HG03135 (cell line): ENCODE results near the gene AGO3.
"Not testable (repeated sequence)": the region's sequence is repeated elsewhere in the genome, so short reads cannot be mapped to it uniquely, and the experiment has no call there.

ENCODE experiments used
- ATAC-seq: cut with Tn5 transposase; IDR thresholded peaks from one replicate; pipeline ENCODE4 v1.9.1; 2021; ENCODE audit warnings: mild to moderate bottlenecking, moderate library complexity; ENCODE audit not compliant: unreplicated experiment

The AGO3 gene

DNA sequence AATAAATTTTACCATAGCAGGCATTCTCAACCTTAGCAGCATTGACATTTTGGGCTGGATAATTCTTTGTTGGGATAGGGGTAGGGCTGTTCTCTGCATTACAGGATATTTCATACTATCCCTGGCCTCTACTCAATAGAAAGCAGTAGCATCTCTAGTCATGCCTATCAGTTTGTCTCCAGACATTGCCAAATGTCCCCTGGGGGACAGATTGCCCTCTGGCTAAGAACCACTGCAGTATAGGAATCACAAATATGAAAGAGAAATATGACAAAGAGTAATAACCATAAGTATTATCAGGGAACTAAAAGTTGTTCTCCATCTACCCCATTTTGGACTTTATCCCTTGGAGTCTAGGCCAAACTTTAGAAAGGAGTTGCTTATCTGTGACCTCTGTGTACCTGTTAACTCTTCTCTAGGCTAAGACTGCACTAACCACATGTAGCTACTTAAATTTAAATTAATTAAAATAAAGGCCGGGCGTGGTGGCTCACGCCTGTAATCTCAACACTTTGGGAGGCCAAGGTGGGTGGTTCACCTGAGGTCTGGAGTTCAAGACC lies 76.1 kb downstream of the AGO3 start:
- no peak for ATAC-seq

GRCh38 chr1:36007741-36008140 lies 76.8 kb downstream of the AGO3 start:
- ATAC-seq, result no peak

GRCh38 chr1:36008546-36009197 lies 77.8 kb downstream of the AGO3 start:
- no peak for ATAC-seq

- ATAC-seq, result no peak
Observed at GRCh38 chr1:36014722-36015220, 83.9 kb downstream of the AGO3 start.

DNA sequence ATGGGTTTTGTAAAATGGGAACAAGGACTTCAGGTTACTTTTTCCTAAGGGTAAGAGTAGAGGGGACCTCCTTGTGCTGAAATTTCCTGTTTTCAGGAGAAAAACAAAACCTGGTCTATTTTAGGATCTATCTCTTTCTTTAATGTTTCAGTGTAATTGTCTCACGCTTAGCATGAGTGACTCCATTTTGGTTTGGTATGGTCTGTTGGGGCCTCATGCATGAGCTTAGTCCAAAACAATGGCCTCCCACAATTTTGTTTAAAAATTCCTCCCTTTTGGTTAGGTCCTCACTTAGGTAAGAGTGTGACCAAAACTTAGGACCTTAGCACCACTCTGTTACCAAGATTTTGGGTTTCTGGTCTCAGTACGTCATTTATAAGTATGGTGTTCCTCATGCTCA lies 85.8 kb downstream of the AGO3 start:
- no peak for ATAC-seq

- ATAC-seq, result no peak
Observed at GRCh38 chr1:36023098-36023769, 92.3 kb downstream of the AGO3 start.

DNA sequence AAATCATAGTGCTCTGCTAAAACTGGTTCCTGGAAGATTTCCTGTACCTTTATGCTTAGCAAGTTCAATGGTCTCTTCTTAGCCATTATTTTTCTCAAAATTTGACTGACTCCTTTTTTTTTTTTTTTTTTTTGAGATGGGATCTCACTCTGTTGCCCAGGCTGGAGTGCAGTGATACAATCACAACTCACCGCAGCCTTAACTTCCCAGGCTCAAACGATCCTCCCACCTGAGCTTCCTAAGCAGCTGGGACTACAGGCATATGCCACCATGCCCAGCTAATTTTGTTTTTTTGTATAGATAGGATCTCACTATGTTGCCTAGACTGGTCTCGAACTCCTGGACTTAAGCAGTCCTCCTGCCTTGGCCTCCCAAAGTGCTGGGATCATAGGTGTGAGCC lies 93.1 kb downstream of the AGO3 start:
- ATAC-seq, result not testable (repeated sequence)

- ATAC-seq, result no peak
Observed at GRCh38 chr1:36024847-36025246, 93.9 kb downstream of the AGO3 start.

GRCh38 chr1:36027766-36028165 lies 96.9 kb downstream of the AGO3 start:
- no peak for ATAC-seq

- no peak for ATAC-seq
Observed at GRCh38 chr1:36031441-36031840, 100.5 kb downstream of the AGO3 start.

- ATAC-seq, result no peak
Observed at GRCh38 chr1:36034692-36035091, 103.8 kb downstream of the AGO3 start.

DNA sequence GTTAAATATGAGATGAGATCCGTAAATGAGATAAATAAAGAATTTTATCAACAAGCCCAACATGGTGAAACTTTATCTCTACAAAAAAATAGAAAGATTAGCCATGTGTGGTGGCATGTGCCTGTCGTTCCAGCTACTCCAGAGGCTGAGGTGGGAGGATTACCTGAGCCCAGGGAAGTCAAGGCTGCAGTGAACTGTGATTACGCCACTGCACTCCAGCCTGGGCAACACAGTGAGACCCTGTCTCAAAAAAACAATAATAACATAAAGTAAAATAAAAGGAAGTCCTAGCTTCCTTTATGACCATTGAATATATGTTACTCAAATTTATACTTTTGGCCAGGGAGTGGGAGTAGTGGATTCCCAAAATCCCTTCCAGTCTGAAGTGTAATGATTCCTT lies 104.2 kb downstream of the AGO3 start:
- ATAC-seq, result no peak

DNA sequence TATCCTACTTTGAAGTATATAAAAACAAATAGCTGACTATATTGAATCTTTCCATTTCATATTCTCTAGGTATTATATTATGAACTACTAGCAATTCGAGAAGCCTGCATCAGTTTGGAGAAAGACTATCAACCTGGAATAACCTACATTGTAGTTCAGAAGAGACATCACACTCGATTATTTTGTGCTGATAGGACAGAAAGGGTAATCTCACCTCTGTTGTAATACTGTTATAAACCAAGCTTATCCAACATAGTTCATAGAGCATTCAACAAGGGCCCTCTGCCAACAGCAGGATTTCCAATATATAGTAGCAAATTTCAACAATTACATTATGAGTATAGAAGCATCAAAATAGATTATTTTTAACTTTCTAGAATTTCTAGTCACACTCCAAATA lies 109.3 kb downstream of the AGO3 start:
- no peak for ATAC-seq

- ATAC-seq, result no peak
Observed at GRCh38 chr1:36051821-36052220, 120.9 kb downstream of the AGO3 start.

- no peak for ATAC-seq
Observed at GRCh38 chr1:36053978-36054377, 123.1 kb downstream of the AGO3 start.

- no peak for ATAC-seq
Observed at GRCh38 chr1:36055706-36056105, 124.8 kb downstream of the AGO3 start.

DNA sequence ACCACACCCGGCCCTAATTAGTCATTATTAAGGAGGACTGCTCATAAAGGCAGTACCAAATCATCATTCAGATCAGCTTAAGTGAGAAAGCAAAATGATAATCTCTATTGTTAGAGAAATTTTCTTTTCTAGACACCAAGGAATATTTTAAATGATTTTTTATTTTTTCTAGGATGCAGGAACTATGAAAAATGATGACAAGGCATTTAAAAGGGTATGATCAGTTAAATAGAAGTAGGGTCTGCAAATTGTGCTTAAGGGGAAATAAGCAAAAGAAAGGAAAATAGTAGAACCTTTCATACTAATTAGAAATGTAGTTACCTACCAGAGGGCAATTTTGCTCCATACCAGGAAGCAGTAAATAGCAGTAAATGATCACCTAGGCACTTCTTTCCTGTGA lies 131.4 kb downstream of the AGO3 start:
- no peak for ATAC-seq

- ATAC-seq, result no peak
Observed at GRCh38 chr1:36067871-36068270, 137.0 kb downstream of the AGO3 start.

DNA sequence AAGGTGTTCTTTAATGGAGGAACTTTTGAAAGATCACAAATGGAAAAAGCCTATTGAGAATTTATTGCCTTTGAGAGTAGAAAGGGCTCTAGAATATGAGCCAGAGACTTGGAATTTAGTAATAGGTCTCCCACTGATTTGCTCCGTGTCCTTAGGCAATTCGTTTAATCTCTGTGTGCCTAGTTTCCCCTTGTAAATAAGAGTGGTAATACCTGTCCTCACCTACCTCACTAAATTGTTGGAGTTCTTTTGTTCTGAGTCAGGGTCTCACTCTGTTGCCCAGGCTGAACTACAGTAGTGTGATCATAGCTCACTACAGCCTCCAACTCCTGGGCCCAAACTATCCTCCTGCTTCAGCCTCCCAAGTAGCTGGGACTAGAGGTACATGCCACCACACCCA lies 138.0 kb downstream of the AGO3 start:
- no peak for ATAC-seq

DNA sequence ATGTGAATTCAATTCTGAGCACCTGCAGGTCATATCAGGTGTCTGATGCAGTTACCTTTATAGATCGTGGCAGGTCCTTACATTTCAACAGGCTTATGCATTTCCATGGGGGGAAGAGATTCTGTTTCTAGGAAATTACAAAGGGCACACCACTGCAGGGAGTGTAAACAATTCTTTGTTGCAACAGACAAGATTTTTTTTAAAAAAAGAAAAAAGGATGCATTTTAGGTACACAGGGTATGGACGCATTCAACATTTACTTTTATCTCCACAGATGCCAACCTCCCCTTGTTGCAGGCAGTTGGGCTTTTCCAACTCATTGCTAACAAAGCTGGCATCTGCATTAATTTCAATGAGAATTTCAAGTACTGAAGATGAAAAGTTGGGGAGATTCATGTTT lies 139.4 kb downstream of the AGO3 start:
- no peak for ATAC-seq

GRCh38 chr1:36076979-36077573 lies 146.2 kb downstream of the AGO3 start:
- ATAC-seq, result no peak

GRCh38 chr1:36080236-36080635 lies 149.3 kb downstream of the AGO3 start:
- ATAC-seq, result no peak
